HG02970 (cell line): Measurements from ENCODE around the gene CENPO.

Source experiments
- ATAC-seq: cut with Tn5 transposase; IDR thresholded peaks from one replicate; pipeline ENCODE4 v1.9.1; 2021; ENCODE audit warnings: mild to moderate bottlenecking, moderate library complexity, moderate number of reproducible peaks; ENCODE audit not compliant: unreplicated experiment, low FRiP score

The CENPO gene, protein sequence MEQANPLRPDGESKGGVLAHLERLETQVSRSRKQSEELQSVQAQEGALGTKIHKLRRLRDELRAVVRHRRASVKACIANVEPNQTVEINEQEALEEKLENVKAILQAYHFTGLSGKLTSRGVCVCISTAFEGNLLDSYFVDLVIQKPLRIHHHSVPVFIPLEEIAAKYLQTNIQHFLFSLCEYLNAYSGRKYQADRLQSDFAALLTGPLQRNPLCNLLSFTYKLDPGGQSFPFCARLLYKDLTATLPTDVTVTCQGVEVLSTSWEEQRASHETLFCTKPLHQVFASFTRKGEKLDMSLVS

DNA sequence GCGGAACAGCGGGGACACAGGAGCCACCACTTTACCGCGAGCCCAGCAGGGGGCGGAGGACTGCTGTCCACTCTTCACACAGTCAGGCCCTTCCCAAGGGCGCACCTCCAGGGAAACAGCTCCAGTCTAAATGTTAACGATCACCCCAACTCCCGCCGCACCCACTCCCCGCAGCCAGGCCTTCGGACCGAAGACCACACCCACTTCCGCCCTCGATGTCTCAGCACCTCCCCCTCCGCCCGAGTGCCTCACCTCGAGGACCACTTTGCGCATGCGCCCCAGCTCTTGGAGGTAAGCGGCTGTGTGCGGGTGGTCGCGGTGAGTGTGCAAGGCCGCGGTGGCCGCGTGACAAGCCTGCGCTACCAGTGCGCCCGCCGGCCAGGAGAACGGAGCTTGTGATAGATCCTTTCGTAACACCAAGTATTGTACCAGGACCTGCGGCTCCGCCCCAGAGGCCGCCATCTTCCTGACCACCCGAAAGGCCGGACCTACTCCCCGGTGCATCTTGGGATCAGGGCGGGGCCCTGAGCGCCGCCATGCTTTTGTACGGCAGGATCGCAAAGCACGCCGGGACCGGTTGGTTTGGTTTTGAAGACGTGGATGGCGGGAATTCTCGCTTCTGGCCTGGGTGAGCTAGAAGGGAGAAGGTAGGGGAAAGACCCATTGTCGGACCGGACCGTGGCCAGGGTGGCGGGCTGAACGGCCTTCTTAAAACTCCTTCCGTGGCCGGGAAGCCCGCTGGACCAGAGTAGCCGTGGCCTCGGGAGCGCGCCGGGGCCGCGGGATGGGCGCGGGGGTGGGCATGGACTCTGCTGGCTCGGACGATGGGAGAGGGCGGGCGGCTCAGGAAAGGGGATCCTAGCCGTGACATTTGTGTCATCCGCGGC is at the start of gene CENPO, which contains the start of gene PTRHD1:
CENPO (plus strand) TSS at position 552 of the 887 bp plus-strand sequence. CDS start 495 bp downstream, outside the sequence.
PTRHD1 (minus strand) TSS at position 518 of the 887 bp plus-strand sequence; CDS start at position 504, 14 bp downstream.
- peak; percentile 89 for ATAC-seq

DNA sequence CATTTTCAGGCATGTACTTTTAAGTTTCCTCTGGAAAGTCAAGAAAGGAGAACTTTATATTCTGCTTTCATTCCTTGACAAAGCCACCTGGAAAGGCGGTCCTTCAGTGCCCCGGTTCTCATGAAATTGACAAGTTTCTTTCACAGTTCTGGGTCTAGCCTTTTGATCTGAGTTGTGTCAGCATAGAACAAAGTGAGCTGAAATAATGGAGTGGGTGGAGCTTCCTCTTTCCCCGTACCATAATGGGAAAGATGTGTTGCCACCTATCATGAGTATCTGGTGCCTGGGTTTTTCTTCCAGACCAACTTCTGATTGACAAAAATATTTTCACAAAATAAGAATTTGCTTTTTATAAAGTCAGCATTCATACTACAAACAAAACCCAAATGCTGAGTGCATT is 49.3 kb upstream of the CENPO start:
- no peak for ATAC-seq

DNA sequence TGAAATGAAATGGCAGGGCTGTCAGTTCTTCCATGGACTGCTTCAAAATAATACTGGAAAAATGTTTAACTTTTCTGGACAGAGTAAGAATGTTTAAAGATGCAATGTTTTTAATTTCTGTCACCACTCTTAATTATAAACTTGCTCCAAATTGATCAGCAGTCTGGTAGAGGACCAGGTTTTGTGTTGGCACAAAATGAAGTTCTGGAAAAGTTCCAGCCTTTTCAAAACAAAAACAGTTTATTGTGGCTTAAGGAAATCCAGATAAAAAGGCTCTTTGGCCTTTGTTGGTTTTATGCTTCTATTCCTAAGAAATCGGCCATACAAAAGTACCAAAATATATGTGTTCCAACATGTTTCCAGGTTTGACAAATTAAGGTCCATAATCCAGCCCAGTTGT is 48.9 kb upstream of the CENPO start:
- no peak for ATAC-seq

DNA sequence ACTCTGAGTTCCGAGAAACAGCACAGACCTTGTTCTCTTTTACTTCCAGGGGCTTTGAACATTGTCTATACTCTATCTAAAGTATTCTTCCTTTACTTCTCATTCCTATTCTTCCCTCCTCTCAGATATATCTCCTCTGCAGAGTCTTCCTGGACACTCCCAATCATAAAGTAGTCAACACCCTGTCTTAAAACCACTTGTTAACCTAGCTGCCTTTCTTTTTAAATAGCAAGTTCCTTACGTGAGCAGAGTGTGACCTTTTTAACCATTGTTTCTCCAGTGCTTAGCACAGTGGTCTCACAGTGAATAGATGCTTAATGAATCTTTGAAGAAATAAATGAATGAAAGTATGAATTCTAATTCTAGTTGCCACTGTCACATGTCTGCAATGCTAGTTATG is 47.4 kb upstream of the CENPO start:
- ATAC-seq, result no peak

DNA sequence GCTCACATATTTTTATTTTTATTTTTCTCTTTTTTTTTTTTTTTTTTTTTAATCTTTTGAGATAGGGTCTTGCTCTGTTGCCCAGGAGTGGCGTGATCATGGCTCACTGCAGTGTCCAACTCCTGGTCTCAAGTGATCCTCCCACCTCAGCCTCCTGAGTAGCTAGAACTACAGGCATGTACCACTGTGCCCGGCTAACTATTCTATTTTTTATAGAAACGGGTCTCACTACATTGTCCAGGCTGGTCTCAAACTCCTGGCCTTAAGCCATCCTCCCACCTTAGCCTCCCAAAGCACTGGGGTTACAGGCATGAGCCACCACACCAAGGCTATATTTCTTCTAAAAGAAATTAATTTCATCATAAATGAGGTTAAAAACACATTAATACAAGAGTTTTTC is 45.9 kb upstream of the CENPO start:
- no peak for ATAC-seq

DNA sequence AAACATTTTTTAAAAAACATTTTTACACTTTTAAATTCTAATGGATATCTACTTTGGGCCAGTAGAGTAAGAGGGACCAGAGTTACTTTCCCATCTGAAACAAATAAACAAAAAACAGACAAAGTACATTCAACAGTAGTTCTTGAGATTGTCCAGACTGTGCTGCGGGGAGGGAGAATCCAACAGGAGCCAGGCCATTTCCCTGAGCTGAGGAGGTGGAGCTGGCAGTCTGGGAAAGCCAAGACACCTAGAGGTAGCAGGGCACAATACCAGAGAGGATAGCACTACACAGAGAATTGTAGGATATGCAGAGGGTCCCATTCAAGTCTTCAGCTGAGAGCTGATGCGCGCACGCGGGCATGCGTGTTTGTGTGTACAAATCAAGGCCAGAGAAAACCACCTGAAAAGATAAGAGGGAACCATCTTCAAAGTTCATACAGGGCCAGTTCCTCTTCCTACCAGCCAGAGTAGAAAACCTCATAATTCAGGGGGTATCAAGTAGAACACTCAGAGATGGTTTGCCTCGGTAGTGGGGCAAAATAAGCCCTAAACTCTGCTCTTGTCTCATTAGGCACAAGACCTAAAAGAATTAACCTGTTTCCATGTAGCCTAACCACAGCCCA is 44.0 kb upstream of the CENPO start:
- ATAC-seq, result no peak

DNA sequence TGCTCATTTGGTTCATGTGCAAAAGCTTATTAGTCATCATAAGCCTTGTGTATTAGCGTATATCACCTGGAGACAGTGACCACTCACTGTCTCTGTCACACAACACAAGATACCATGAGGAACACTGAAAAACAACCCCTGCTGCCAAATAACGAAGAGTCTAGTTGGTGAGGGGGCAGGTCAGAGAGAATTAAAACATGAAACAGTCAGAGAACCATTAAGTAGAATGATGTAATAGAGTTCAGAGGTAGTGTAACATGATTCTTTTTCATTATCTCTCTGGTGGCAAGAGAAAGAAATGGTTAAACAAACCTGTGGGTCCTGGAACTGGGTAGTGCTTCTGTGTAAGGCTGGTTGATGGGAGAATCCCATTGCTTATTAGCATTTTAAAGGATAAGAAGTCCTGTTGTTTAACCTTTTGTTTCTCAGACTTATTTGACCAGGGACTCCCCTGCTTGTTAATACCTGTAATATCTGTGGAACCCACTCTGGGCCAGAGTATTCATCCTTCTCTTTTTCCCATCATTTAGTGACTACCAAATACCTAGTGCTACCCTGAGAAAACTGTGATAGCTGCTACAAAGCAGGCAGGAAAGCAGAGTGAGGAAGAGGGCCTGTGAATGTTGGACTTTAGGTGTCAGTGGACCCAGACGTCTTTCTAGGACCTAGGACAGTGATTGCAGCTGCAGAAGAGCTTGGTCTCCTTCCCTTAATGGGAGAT is 38.1 kb upstream of the CENPO start:
- ATAC-seq, result no peak

DNA sequence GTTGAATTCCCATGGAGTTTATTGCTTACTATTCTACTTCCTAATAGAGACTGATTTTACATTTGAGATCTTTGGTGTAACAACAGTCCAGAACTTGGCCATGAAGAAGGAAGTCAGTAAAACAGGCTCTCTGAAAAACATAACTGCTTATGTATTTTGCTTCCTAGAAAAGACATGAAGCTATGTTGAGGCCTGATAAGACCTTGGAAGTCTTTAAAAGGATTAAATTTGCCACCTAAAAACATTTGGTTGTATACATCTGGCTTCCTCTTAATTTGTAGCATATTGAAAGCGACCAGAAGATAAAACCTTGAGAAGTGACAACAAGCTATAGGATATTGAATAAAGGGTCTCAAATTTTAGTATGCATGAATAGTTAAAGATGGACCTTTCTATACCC is 36.4 kb upstream of the CENPO start:
- ATAC-seq, result no peak

DNA sequence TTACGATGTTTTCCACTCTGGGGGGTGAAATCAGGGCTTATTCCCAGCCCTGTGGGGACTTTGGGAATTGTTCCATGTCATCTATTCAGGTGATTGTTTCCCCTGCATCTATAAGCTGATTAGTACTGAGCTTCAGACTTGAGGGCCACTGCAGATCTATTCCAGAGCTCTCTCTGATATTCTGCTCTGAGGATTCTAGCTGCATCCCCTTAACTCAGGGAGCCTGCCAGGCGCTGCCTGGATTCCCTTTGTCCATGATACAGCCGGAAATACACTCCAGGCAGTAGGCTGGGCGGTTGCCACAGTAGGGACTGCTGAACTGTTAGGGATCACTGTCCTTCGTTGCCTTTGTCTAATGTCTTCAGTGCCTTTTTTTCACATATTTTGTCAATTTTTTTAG is 31.4 kb upstream of the CENPO start:
- ATAC-seq, result no peak

DNA sequence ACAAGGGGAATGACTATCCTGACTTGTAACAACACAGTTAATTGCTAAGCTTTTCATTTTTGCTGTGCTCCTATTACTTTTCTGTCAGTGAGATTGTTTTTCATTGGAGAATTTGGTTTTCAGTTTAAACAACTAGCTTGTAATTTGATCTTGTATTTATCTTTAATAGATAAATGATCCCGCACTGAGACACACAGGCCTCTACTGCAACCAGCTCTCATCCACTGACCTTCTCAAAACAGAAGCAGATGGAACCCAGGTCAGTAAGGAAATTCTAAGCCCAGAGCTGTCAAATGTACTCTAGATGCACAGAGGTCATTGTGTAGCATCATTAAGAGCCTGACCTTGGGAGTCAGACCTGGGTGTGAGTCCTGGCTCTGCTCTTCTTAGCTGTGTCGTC is 30.7 kb upstream of the CENPO start:
- no peak for ATAC-seq

DNA sequence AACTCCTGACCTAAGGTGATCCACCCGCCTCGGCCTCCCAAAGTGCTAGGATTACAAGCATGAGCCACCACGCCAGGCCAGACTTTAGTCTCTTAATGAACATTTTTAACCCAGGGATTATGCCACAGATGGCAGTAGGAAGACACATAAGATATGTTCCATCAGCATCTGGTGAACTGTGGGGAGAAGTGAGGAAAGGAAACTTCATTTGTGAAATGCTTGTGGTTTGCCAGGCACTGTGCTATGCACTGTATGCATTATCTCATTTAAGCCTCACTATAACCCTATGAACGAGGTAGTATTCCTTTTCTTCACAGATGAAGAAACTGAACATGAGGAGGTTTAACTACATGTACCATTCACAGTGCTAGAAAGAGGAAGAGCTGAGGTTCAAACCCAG is 29.4 kb upstream of the CENPO start:
- ATAC-seq, result no peak

DNA sequence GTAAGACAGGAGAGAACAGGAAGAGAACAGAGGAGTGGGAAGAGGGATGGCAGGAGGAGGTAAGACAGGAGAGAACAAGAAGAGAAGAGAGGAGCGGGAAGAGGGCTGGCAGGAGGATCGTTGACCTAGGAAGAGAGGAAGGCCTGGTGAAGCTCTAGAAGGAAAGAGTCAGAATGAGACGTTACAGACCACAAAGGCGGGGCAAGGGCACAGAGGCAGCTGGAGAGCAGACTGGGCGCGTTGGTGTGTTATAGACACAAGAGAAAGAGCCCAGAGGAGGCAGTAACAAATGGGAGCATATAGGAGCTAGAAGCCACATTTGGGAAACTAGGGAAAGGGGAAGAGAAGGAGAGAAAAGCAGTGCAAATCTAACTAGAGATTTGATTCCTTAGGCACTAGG is 26.6 kb upstream of the CENPO start:
- ATAC-seq, result no peak

DNA sequence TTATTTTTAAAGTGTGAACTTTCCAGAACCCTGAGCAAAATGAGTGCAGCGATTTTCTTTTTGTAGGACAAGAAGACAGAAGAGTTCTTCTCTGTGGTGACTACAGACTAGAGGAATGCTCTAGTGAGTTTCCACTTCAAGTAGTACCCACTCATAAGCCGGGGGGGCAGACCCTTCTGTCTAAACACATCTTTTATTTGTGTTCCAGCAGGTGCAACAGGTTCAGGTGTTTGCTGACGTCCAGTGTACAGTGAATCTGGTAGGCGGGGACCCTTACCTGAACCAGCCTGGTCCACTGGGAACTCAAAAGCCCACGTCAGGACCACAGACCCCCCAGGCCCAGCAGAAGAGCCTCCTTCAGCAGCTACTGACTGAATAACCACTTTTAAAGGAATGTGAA is 25.2 kb upstream of the CENPO start:
- no peak for ATAC-seq

DNA sequence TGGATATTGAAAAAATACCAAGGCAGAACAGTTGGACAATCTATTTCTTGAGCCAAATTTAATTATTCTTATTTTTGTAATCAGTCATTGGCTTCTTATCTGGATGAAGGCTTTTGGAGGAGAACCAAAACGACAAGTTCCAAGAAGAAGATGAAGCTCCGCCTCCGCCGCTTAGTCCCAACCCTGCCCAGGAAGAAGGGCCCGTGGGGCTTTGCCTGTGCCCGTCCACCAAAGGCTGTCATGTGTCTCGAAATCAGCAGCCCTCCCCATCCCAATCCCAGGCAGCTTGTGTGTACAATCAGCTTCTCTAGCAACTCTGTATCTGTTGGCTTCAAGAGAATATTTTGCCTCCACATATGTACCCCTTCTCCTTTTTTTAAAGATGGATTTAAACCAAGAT is 24.6 kb upstream of the CENPO start:
- ATAC-seq, result no peak

DNA sequence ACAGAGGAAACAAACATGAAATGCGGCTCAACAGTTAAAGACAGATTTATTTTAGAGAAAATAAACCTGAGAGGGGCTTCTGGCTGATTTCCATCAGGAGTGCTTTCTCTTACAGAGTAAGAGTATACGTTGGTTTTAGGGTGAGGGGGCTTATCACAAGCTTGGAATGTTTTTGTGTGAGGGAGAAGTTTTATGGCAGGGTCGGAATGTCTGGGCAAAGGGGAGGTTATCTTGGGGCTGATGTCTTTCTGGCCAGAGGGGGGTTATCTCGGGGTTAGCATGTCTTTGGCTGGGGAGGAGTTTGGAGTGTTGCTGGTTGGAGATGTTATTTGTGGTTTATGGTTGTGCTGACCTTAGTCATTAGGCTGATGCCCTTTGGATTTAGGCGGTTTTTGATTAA is 22.2 kb upstream of the CENPO start:
- no peak for ATAC-seq

DNA sequence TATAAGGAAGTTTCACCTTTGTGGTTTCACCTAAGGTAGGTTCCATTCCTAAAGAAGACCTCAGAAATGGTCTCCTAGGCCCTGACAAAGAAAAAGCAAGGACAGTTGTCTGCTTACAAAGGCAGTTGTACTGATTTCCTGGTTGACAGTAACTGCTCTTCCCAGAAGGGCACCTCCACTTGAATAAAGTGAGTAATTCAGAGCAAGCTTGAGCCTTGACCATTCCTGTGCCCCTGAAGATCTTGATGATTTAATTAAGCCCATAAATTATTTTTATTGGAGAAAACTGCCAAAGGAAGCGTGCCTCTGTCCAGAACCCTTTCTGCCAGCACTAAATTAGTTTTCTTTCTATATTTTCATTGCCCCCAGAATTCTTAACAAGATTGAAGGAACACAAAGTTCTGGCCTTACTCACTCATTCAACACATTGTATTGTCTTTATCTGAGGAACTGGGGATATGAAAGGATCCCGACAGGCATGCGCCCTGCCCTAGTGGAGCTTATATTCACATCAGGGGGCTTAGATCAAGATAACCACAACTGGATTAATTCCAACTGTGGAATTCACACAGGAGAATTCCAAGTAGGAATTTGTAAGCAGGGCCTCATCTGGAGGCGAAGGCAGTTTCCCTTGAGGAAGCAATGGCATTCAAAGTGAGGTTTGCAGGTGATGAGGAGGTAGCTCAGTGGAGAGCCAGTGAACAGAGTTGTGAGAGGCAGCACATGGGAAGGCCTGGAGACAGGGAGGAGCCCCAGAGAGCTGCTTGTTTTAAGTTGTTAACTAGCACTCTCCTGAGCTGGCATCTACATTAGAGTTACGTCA is 21.2 kb upstream of the CENPO start:
- ATAC-seq, result no peak

DNA sequence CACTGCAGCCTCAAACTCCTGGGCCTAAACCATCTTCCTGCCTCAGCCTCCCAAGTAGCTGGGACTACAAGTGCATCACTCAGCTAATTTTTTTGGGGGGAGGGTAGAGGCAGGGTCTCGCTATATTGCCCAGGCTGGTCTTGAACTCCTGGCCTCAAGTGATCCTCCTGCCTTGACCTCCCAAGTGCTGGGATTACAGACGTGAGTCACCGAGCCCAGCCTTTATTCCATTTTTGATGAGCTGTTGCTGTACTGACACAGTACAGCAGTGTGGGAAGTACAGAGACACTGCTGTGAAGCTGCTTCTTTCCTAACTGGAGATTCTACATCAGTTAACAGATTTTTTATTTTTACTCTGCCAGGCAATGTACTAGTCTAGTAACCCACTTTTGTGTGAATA is 18.9 kb upstream of the CENPO start:
- no peak for ATAC-seq

DNA sequence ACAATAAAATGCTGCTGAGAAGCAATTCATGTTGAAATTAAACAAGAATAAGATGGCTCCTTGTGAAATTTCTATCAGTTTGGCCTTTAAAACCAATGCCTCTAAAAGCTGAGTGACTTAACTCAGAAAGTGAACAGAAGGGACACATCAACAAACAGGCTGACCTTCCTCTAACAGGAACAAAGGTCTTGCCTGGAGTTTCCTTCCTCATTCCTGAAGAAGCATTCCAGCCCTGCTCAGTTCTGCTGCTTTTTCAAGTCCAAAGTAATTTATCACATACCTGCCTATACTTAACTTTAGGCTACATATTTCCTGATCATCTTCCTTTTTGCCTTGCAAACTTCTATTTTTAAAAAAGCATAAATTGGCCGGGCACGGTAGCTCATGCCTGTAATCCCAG is 14.1 kb upstream of the CENPO start:
- ATAC-seq, result no peak

DNA sequence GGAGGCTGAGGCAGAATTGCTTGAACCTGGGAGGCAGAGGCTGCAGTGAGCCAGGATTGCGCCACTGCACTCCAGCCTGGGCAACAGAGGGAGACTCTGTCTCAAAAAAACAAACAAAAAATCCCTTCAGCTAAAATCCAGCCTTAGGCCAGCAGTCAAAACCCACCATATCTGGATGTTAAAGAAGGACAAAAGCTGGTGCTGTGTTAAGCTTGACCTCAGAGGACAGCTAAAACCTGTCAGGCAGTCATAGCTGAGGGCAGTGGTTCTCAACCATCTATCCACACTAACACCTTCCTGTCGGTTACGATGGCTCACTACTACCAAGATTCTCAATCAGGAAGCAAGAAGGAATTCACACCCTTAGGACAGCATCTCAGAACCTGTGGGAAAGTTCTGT is 9.6 kb upstream of the CENPO start:
- no peak for ATAC-seq
